ENCODE data around the gene PMFBP1.

The PMFBP1 gene

DNA sequence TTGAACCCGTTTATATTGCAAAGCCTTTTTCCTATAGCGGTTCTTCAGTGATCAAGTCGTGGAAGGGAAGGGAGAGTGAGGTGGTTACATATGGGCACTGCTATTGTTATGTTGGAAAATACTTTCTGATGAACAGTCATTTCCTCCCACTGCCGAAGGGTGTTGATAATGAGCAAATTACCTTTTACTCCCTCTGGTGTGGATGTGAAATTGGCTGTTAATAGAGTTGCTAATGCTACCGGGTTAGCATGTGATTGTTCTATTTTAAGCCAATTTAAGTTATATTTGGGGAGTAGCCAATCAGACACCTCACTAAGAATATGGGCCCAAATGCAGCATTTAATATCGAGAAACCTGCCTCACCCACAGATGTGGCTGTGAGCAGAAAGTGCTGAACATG lies 15.6 kb upstream of the PMFBP1 start:
- no peak for DNase-seq

DNA sequence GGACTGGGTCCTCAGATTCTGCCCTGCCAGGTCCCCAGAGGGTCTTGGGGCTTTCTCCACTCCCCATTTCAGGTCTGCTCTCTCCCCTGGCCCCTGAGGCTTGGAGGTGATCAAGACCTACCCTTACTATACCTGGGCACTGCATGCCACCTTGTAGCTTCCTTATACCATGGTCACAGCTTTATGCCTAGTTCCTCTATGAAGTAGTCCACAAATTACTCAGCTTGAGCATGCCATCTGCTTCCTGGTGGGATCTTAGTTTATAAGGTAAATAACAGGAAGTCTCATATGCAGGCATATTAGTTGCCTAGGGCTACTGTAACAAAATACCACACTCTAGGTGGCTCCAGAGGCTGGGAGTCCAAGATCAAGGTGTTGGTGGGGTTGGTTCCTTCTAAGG lies 11.0 kb upstream of the PMFBP1 start:
- DNase-seq: no peak

DNA sequence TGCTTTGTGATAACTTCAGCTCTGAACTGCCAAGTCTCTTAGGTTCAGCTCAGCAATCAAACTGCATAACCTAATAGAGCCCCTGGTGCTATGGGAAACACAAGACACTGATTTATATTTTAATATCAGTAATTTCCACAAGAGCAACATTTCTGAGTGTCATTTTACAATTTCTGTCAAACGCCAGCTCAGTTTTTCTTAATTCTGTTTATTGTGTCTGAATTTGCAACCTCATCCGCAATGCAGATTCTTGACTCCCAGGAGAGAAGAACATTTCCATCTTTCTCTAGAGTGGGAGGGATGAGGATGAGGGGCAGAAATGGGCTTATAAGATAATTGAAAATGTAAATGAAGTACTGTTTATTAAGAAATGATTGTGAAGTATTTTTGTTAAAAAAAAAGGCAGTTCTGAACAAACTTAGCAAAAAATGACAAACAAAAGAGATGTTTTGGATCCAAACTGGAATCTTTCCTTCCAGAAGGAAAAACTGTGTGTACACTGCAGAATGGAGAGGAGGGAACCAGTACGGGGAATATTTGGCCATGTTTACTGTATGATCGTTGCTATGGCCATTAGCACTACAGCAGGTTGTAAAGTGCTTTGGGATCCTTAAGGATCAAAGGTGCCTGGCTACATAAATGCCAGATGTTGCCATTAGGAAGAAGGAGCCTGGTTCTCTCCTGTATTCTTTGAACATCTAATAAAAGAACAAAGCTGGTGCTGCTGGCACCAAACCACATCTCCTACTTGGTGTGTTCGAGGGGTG lies 7.4 kb upstream of the PMFBP1 start:
- DNase-seq: no peak

DNA sequence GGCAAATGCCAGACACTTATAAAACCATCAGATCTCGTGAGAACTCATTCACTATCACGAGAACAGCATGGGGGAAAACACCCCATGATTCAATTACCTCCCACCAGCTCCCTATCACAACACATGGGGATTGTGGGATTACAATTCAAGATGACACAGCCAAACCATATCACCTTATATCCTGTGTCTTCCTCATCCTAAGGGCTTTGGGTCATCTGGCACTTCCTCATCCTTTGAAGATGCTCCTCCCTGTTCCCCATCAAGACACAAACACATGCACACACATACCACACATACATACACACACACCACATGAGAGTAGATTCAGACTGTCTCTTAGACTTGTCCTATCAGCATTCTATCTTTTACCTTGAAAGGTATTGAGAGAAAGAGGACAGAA lies 2.8 kb upstream of the PMFBP1 start:
- DNase-seq: no peak

DNA sequence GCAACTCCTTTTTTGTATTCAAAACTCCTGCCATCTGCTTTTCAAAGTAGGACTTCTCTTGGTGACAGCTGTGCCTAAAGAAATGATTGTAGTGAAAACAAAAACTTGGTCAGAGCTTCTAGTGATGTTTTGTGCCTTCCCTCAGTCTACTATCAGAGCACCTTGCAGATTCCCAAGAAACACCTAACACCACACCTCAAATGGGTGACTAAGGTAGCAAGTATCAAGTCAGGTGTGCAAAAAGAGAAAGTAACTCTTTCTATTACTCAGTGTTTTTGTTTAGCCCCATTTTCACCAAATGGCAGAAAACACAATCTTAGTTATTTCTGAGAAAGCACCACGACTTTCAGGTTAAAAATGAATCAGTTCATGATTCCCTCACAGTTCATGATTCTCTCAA lies 2.0 kb upstream of the PMFBP1 start:
- no peak for DNase-seq

DNA sequence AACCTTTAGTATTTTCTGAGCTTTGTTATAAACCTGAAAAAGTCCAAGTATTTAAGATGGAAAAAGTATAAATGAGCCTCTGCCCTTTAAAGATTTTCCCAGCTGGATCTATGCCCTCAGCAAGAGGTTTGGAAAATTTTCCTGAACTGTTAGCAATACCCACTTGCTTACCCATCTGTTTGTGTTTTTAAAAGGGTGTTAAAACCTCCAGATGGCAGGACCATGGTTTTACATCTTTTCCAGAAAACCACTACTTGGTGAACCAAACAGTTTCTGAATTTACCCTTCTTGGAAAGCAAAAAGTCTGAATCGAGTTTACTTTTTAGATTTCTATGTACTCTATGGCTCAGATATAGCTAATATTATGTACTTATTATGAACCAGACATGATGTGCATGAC lies 719 bp downstream of the PMFBP1 start:
- no peak for DNase-seq

DNA sequence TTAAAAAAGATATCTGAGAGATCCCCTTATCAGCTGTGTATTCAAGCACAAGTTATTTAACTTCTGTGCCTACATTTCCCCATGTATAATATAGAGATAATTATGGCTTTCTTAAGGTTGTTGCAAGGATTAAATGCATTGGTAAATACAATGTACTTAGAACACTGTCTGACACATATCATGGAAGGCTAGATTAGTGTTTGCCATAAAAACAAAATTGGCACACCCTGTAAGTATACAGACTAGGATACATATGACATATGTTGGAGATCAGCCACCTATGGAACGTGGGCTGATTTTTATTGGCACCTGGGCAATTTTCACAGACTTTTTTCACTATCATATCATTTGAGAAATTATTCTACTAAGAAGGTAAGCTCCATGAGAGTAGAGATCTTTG lies 2.2 kb downstream of the PMFBP1 start:
- DNase-seq: no peak

DNA sequence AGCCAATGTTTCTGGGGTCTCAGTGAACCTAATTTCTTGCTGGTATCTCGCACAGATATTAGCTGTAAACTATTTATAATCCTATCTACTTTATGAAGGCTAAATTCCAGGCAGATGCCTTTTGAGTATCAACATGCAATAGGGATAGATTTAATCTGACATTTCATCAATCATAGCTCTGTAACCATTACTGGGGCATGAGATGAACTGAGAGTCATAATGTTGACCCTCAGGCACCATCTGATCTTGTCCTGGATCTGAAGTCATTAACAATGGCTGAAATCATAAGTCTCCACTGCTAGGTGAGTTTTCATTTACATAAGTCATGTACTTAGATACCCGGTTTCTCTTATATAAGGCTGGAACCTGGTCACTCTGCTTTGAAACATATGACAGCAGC lies 3.6 kb downstream of the PMFBP1 start:
- no peak for DNase-seq

DNA sequence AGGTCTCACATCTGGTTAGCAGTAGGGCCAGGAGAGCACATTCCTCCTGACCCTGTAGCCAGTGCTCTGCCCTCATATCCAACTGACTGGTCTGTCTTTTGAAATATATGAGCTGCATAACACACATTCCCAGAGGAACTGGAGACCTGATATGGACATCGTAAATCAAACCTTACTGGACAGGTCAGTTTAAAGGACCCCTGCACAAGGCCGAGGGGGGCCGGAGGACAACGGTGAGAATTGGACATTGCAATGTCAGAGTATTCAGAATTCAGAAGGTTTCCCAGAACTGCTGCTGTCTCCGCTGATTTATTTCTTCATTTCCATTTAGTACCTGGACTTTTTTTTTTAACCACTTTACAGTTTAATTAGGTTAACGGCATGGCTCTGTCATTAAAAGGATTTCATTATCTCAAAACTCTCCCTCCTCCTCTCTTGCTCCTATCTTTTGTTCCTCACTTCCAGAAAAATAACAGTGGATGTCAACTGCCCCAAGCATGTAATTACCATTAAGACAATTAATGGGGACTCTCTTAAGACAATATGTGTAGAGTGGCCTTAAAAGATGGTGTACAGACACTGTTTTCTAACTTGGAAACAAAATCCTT lies 4.9 kb downstream of the PMFBP1 start:
- DNase-seq: no peak

DNA sequence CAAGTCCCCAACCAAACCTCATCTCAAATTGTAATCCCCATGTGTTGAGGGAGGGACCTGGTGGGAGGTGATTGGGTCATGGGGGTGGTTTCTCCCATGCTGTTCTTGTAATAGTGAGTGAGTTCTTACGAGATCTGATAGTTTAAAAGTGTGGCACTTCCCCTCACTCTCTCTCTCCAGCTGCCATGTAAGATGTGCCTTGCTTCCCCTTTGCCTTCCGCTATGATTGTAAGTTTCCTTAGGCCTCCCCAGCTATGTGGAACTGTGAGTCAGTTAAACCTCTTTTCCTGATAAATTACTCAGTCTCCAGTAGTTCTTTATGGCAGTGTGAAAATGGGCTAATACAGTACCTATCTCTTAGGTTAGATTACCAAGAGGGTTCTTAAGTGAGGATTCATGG lies 5.8 kb downstream of the PMFBP1 start:
- DNase-seq: no peak

DNA sequence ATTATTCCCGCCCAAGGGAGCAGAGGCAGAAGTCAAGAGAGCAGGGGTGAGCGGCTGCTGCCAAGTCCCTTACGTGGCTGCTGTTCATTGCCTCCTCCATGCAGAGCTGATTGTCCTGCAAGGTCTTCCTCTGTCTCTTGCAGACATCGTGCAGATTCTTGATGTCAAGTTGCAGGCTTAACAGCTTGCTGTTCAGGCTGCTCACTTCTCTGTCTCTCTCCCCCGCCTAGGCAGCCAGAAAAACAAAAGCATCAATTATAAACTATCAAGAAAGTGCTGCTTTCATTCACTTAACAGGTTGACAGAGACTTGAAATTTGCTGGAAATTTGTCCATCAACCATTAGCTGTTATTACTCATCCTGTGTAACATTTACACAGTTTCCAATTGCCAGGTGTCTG lies 7.3 kb downstream of the PMFBP1 start:
- DNase-seq: no peak

DNA sequence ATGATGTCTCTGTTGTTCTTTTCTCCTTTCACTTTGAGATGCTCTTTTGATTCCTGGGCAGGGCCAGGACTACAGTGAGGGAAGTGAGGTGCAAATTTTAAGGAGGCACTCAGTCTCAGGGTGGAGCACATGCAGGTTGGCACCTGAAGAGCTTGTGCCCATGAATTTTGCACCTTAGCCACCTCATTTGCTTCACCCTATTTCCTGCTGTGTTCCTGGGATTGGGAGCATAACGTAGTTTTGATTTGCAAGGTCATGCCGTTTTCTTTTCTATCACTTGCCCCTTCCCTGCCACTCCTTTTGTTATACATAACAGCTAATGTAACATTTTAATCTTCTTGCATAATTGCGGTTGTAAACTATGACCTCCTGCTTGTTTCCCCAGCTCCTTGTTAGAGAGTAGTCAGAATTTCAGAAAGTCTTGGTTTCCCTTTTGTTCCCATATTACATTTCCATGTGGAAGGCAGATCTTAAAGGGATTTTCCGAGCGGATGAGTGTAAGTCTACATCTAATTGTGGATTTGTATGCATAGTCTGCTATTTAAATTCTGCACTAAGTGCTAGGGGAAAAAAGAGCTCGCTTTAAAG lies 9.8 kb downstream of the PMFBP1 start:
- no peak for DNase-seq

DNA sequence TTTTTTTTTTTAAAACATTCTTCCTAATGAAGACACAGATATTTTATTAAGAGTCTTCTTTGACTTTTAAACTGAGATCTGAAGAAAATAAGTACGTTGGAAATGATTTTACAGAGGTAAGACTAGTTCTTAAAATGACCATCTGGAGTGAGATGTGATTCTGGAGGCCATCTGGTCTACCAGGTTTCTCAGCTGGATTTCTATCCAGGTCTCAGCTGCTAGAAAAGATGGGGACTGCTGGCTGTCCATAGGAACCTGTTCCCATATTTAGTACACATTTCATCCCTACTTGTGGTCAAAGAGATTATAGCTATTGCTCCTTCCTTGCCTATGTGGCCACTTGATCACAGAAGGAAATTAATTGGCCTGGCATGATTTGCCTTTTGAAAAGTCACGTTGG lies 12.2 kb downstream of the PMFBP1 start:
- no peak for DNase-seq

DNA sequence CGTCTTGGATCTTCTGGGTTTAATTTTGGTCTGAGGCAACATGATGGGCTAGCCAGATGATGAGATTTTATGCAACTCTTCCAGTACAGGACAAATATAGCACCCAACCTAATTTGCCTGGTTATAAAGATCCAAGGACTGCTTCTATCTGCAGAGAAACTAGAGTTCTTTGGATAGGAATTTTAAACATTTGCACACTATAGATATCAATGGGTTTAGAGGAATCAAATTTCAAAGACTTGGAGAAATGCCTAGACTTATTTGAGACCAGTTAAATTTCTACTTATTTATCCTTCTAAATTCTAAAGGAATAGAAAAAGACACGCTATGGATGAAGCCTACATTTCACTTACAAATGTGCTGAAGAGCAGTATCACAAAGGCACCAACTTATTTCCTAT lies 12.6 kb downstream of the PMFBP1 start:
- no peak for DNase-seq

DNA sequence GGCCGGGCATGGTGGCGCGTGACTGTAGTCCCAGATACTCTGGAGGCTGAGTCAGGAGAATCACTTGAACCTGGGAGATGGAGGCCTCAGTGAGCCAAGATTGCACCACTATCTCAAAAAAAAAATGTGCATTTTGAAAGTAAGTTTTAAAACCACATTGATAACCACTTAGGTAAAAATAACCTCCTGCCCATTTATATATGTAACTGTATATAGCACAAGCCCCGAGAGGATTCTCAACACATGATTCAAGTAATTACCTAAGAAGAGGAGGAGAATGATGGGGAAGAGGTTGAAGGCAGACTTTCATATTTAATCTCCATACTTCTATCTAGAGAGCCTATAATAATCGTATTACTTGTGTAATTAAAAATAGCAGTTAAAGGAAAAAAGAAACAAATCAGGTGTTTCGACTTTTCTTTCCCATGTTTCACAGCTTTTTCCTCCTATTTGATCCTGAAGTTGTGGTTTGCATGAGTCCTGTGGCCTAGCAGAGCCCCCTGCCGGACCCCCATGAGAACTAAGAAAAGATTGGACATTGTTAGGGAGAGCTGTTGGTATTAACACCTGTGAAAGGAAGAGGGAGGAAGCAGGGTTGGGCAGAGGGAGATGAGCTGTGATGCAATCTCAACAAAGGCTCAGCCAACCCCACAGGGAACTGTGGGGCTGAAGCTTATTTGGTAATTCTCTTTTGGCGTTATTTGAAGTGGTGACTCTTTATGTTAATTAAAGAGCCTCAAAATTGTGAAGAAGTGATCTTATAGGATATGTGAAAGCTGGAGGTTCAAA lies 22.1 kb downstream of the PMFBP1 start:
- no peak for DNase-seq

DNA sequence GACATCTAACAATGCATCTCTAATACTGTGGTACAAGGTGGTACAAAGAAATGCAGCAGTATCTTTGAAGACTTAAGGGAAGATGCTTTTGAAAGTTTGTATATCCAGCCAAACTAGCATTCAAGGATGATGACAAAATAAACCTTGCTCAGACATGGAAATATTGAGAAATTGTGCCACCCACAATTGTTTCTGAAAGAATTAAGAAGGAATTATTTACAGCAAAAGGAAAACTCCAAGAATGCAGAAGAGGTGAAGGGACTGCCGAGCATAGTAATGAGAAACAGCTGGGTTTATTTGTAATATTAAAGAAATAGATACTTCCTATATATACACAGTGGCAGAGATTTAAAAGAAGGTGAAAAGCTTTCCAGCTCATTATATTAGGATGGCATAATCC lies 29.5 kb downstream of the PMFBP1 start:
- DNase-seq: no peak

DNA sequence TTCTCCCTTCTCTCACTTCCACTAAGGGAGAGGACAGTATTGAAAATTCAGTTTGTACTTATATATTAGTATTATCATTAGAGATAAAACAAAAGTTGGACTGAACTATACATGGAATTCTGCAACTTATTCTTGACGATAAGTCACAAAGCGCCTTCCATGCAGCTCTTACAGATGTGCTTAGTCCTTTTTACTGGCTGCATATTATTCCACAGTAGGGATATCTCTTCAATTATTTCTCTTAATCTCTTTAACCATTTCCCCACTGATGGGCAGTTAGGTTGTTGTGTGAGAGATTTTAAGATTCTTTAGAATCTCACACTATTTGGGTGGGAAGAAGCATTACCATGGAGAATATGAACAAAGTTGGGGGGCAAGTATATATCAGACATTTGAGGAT lies 32.0 kb downstream of the PMFBP1 start:
- no peak for DNase-seq

DNA sequence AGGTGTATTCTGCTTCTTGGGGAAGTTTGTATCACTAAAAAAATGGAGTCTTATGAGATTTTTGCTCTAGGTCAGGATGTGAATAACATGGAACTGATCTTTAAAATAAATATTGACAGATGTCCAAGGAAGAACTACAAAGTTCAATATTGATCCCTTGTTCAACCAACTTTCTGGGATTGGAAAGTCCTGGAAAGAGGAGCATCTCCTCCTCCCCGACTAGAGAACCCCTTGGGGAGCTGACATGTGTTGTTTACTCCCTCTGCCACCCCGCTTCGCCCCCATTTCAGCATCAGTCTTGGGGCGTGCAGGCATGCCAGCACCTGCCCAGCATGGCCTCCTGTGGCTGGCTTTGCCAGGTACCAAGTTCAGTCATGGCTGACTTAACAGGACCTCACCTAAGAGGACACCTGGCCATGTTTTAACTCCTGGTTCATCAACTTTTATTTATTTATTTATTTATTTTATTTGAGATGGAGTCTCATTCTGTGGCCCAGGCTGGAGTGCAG lies 33.8 kb downstream of the PMFBP1 start:
- DNase-seq: no peak

DNA sequence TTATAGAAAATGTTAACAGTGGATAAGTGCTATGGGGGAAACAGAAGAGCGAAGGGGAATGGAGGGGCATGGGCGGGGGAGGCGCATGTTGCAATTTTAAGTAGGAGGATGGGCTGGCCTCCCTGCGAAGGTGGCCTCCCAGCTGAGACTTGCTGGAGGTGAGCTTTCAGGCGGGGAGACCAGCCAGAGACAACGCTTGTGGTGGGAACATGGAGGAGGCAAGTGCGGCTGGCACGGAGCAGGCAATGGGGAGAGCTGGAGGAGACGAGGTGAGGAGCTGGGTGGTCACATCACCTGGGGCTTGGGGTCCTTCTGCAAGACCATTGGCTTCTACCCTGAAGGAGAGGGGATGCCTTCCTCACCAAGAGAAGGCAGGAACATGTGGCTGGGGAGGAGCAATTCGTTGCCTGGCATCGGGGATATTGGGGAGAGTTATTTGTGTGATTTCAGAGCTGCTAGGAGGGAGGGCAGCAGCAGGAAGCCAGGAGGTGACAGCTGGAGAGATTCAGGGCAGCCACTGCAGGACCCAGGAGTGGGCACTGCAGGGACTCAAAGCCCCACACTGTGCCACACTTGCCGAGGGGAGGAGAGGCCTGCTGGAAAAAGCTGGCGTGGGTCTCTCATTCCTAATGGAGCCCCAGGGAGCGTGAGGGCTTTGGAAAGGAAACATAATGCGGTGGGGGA lies 34.4 kb downstream of the PMFBP1 start:
- DNase-seq: no peak

DNA sequence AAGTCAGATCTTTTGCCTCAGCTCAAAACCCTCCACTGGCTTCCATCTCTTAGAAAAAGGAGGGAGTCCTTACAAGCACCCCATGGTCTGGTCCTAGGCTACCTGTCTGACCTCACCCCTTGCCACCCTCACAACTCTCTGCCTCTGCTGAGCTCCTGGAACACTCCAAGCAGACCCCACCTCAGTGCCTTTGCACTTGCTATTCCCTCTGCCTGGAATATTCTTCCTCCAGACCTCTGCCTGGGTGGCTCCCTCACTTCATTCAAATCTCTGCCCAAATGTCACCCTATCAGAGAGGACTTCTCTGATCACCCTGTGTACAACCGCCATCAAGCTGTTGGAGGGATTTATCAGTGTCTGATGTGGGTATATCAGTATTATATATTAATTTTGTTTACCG lies 37.4 kb downstream of the PMFBP1 start:
- no peak for DNase-seq

DNA sequence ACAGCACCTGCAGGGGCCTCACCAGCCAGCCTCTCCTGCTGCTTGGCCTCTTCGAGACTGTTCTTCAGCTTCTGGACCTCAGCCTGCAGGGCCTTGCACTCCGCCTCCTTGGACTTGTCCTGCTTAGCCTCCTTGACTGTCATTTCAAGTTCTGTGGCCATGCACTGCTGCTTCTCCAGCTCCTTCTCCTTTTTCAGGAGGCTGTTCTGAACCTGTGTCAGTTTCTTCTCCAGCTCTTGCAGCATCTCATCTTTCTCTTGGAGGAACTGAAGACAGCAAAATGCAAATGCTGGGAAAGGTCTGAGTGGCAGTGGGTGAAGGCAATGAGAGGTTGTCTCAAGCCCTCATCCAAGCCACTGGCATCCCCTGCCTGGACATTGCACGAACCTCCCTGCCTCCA lies 39.2 kb downstream of the PMFBP1 start:
- DNase-seq: no peak

DNA sequence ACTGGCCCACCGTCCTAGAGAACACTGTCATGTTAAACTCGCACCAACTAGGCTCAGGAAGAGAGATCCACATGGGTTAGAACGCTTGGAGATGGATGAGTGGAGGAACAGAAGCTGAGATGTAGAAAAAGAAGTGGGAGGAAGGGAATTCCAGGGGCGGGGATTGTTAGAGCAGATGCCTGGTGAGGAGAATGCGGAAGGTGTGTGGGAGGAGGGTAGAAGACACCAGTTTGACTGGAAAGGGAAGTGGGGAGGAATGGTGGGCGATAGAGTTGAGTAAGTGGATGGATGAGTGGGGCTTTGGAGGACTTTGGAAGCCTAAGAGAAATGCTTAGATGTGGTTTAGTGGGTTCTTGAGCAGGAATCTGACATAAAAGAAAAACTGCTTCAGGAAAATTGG lies 40.9 kb downstream of the PMFBP1 start:
- DNase-seq: no peak
